Activated T-helper 17 cell treated with anti-CD3 and anti-CD28 coated beads, Interleukin-2, amount 50 U/mL, for 72 hours (primary cell): Measurements from ENCODE around the gene ACOX3. TPM values are rescaled to one million over a fixed set of nuclear protein-coding genes. Genes with fewer than 3 reads are reported as not detected.

ENCODE experiments used
- ATAC-seq: fragments of 150-1000 bp; cut with Tn5 transposase; replicated peaks from 2 replicates; pipeline ENCODE4 v1.10.0; 2021; ENCODE audit warnings: mild to moderate bottlenecking, moderate library complexity
- H3K27ac Mint-ChIP-seq: one replicate; pipeline ENCODE4 v1.8.0; 2022; ENCODE audit warnings: mixed read lengths
- H3K27me3 Mint-ChIP-seq: one replicate; pipeline ENCODE4 v1.8.0; 2022; ENCODE audit warnings: mixed read lengths
- H3K36me3 Mint-ChIP-seq: one replicate; pipeline ENCODE4 v1.8.0; 2022; ENCODE audit warnings: low read depth, mild to moderate bottlenecking, mixed read lengths
- H3K4me1 Mint-ChIP-seq: one replicate; pipeline ENCODE4 v1.8.0; 2022; ENCODE audit warnings: mixed read lengths
- H3K4me3 Mint-ChIP-seq: one replicate; pipeline ENCODE4 v1.8.0; 2022; ENCODE audit warnings: mild to moderate bottlenecking, mixed read lengths
- H3K9me3 Mint-ChIP-seq: one replicate; pipeline ENCODE4 v1.8.0; 2022; ENCODE audit warnings: mixed read lengths
- total RNA-seq, 2 donors: library from RNA; stranded (reverse); gene quantifications; one replicate each; pipeline ENCODE4 v1.2.3, GENCODE V29; 2022

Gene ACOX3
- total RNA-seq, 2 donors from 2014 or later = 34.4 to 63.6 TPM

GRCh38 chr4:8399298-8399697, 41.2 kb downstream of the ACOX3 start:
- no peak for ATAC-seq
- H3K9me3 Mint-ChIP-seq = no peaks in the 10 kb centered on the region
- peaks cover 77% of the 10 kb centered on the region for H3K36me3 Mint-ChIP-seq
- no peak overlapping the region for H3K4me3 Mint-ChIP-seq
- no peaks in the 10 kb centered on the region for H3K4me1 Mint-ChIP-seq
- H3K27me3 Mint-ChIP-seq = no peaks in the 10 kb centered on the region
- no peak overlapping the region for H3K27ac Mint-ChIP-seq

GRCh38 chr4:8398347-8398746, 42.2 kb downstream of the ACOX3 start:
- Mint-ChIP-seq H3K27me3 (no peaks in the 10 kb centered on the region), H3K36me3 (peaks cover 77% of the 10 kb centered on the region), H3K4me3 (no peak overlapping the region), H3K9me3 (no peaks in the 10 kb centered on the region), H3K27ac (peak overlapping the region; percentile 58), H3K4me1 (no peaks in the 10 kb centered on the region)
- no peak for ATAC-seq

GRCh38 chr4:8396762-8397406, 43.6 kb downstream of the ACOX3 start:
- H3K27me3 Mint-ChIP-seq = no peaks in the 10 kb centered on the region
- H3K4me1 Mint-ChIP-seq = peaks cover 4% of the 10 kb centered on the region
- H3K27ac Mint-ChIP-seq = no peak overlapping the region
- H3K9me3 Mint-ChIP-seq = no peaks in the 10 kb centered on the region
- H3K4me3 Mint-ChIP-seq = no peak overlapping the region
- ATAC-seq = no peak
- H3K36me3 Mint-ChIP-seq = peaks cover 77% of the 10 kb centered on the region

- no peaks in the 10 kb centered on the region for H3K9me3 Mint-ChIP-seq
- H3K27me3 Mint-ChIP-seq = no peaks in the 10 kb centered on the region
- H3K4me1 Mint-ChIP-seq = peaks cover 5% of the 10 kb centered on the region
- no peak for ATAC-seq
- H3K4me3 Mint-ChIP-seq = no peak overlapping the region
- H3K36me3 Mint-ChIP-seq = peaks cover 79% of the 10 kb centered on the region
- H3K27ac Mint-ChIP-seq = no peak overlapping the region
These were observed 44.8 kb downstream of the ACOX3 start for GRCh38 chr4:8395504-8396296.

- Mint-ChIP-seq H3K27me3 (no peaks in the 10 kb centered on the region), H3K4me3 (no peak overlapping the region), H3K36me3 (peaks cover 88% of the 10 kb centered on the region), H3K27ac (no peak overlapping the region), H3K9me3 (no peaks in the 10 kb centered on the region), H3K4me1 (peaks cover 5% of the 10 kb centered on the region)
- no peak for ATAC-seq
These were observed 45.7 kb downstream of the ACOX3 start for GRCh38 chr4:8394806-8395205.

GRCh38 chr4:8394061-8394519, 46.4 kb downstream of the ACOX3 start:
- no peaks in the 10 kb centered on the region for H3K27me3 Mint-ChIP-seq
- no peak overlapping the region for H3K4me3 Mint-ChIP-seq
- H3K4me1 Mint-ChIP-seq = peaks cover 5% of the 10 kb centered on the region
- peaks cover 87% of the 10 kb centered on the region for H3K36me3 Mint-ChIP-seq
- no peak for ATAC-seq
- no peaks in the 10 kb centered on the region for H3K9me3 Mint-ChIP-seq
- H3K27ac Mint-ChIP-seq = peak overlapping the region; percentile 36

GRCh38 chr4:8393593-8394038, 46.9 kb downstream of the ACOX3 start:
- no peak overlapping the region for H3K4me3 Mint-ChIP-seq
- ATAC-seq = peak; percentile 83
- H3K27me3 Mint-ChIP-seq = no peaks in the 10 kb centered on the region
- no peaks in the 10 kb centered on the region for H3K9me3 Mint-ChIP-seq
- H3K36me3 Mint-ChIP-seq = peaks cover 86% of the 10 kb centered on the region
- H3K27ac Mint-ChIP-seq = peak overlapping the region; percentile 36
- peaks cover 5% of the 10 kb centered on the region for H3K4me1 Mint-ChIP-seq

- Mint-ChIP-seq H3K36me3 (peaks cover 85% of the 10 kb centered on the region), H3K4me1 (peaks cover 5% of the 10 kb centered on the region), H3K27ac (peak overlapping the region; percentile 68), H3K27me3 (no peaks in the 10 kb centered on the region), H3K4me3 (no peak overlapping the region), H3K9me3 (no peaks in the 10 kb centered on the region)
- no peak for ATAC-seq
These were observed 47.8 kb downstream of the ACOX3 start for GRCh38 chr4:8392591-8393190.

GRCh38 chr4:8391972-8392371, 48.6 kb downstream of the ACOX3 start:
- peaks cover 86% of the 10 kb centered on the region for H3K36me3 Mint-ChIP-seq
- no peaks in the 10 kb centered on the region for H3K9me3 Mint-ChIP-seq
- H3K27ac Mint-ChIP-seq = peak overlapping the region; percentile 68
- H3K4me3 Mint-ChIP-seq = peak overlapping the region; percentile 6
- peaks cover 5% of the 10 kb centered on the region for H3K4me1 Mint-ChIP-seq
- peak; percentile 75 for ATAC-seq
- H3K27me3 Mint-ChIP-seq = no peaks in the 10 kb centered on the region

- Mint-ChIP-seq H3K4me1 (peaks cover 5% of the 10 kb centered on the region), H3K27me3 (no peaks in the 10 kb centered on the region), H3K4me3 (no peak overlapping the region), H3K9me3 (no peaks in the 10 kb centered on the region), H3K27ac (peak overlapping the region; percentile 79), H3K36me3 (peaks cover 86% of the 10 kb centered on the region)
- ATAC-seq = no peak
These were observed 49.5 kb downstream of the ACOX3 start for GRCh38 chr4:8391071-8391470.

- peaks cover 91% of the 10 kb centered on the region for H3K36me3 Mint-ChIP-seq
- ATAC-seq = no peak
- peaks cover 5% of the 10 kb centered on the region for H3K4me1 Mint-ChIP-seq
- H3K27ac Mint-ChIP-seq = peak overlapping the region; percentile 79
- no peaks in the 10 kb centered on the region for H3K9me3 Mint-ChIP-seq
- H3K4me3 Mint-ChIP-seq = no peak overlapping the region
- H3K27me3 Mint-ChIP-seq = no peaks in the 10 kb centered on the region
These were observed 49.9 kb downstream of the ACOX3 start for GRCh38 chr4:8390577-8390976.

- H3K9me3 Mint-ChIP-seq = no peaks in the 10 kb centered on the region
- ATAC-seq = no peak
These were observed 52.0 kb downstream of the ACOX3 start for GRCh38 chr4:8388528-8388870.

GRCh38 chr4:8387615-8388527, 52.7 kb downstream of the ACOX3 start:
- Mint-ChIP-seq H3K4me3 (no peak overlapping the region), H3K36me3 (peaks cover 90% of the 10 kb centered on the region), H3K4me1 (peaks cover 9% of the 10 kb centered on the region), H3K27ac (peak overlapping the region; percentile 12), H3K9me3 (no peaks in the 10 kb centered on the region), H3K27me3 (no peaks in the 10 kb centered on the region)
- ATAC-seq = no peak

More at GRCh38 chr4:8388528-8388870, 52.0 kb downstream of the ACOX3 start:
- Mint-ChIP-seq H3K4me3 (no peak overlapping the region), H3K4me1 (peaks cover 9% of the 10 kb centered on the region), H3K36me3 (peaks cover 96% of the 10 kb centered on the region), H3K27me3 (no peaks in the 10 kb centered on the region), H3K27ac (no peak overlapping the region)

GRCh38 chr4:8387194-8387593, 53.3 kb downstream of the ACOX3 start:
- Mint-ChIP-seq H3K4me3 (no peak overlapping the region), H3K27ac (no peak overlapping the region), H3K27me3 (no peaks in the 10 kb centered on the region), H3K9me3 (no peaks in the 10 kb centered on the region), H3K4me1 (peaks cover 8% of the 10 kb centered on the region), H3K36me3 (peaks cover 83% of the 10 kb centered on the region)
- ATAC-seq = no peak
